ENCODE measurements around the gene DLG2.

DNA sequence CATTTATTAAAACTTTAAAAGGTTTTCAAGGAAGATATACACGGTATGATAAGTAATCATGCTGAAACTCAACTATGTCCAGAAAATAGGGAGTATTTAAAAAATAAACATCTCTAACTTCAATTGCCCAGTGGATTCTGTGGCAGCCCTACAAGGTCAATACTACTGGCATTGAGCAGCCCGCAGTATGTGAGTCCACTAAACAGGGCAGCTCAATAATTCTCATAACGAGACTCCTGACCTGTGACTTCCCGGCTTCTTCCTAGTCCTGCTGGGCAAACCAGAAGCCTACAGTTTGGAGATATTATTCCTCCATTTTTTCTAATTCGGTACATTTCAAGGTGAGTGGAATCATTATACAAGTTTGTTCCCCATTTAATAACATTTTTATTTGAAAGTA lies 1760.5 kb downstream of the DLG2 start:
- TF ChIP-seq POLR2AphosphoS5 (IDR thresholded peaks at IDR 0.05; ENCODE audit: low read depth, low read length) (no peak), POLR2A (IDR thresholded peaks at IDR 0.05; ENCODE audit: low read depth, low read length) (no peak), TAF1 (IDR thresholded peaks at IDR 0.05; ENCODE audit: low read depth, low read length) (no peak), PAX5 (IDR thresholded peaks at IDR 0.05; ENCODE audit: insufficient read depth, low read length, severe bottlenecking) (no peak), SPI1 (IDR thresholded peaks at IDR 0.05; ENCODE audit: low read depth, low read length) (no peak)

Measured in GM12891 (cell line).